NCI-H526 treated with DMSO at 0.1 percent for 48 hours (cell line): Measurements from ENCODE around the gene MYO7B.

Experiments used
- DNase-seq: peaks from one replicate; lab custom pipeline; 2025; lab: John Stamatoyannopoulos, UW

Gene MYO7B

GRCh38 chr2:127650041-127650784, 114.7 kb downstream of the MYO7B start:
- no peak for DNase-seq

GRCh38 chr2:127650785-127651380, 115.4 kb downstream of the MYO7B start:
- DNase-seq: no peak

DNA sequence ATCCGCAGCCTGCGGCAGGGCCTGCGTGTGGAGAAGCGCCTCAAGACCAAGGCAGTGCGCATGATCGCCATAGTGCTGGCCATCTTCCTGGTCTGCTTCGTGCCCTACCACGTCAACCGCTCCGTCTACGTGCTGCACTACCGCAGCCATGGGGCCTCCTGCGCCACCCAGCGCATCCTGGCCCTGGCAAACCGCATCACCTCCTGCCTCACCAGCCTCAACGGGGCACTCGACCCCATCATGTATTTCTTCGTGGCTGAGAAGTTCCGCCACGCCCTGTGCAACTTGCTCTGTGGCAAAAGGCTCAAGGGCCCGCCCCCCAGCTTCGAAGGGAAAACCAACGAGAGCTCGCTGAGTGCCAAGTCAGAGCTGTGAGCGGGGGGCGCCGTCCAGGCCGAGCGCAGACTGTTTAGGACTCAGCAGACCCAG, 115.9 kb downstream of the MYO7B start:
- no peak for DNase-seq

- DNase-seq: no peak
These were observed 116.6 kb downstream of the MYO7B start for GRCh38 chr2:127651971-127652550.

- no peak for DNase-seq
These were observed 117.4 kb downstream of the MYO7B start for GRCh38 chr2:127652786-127653357.

DNA sequence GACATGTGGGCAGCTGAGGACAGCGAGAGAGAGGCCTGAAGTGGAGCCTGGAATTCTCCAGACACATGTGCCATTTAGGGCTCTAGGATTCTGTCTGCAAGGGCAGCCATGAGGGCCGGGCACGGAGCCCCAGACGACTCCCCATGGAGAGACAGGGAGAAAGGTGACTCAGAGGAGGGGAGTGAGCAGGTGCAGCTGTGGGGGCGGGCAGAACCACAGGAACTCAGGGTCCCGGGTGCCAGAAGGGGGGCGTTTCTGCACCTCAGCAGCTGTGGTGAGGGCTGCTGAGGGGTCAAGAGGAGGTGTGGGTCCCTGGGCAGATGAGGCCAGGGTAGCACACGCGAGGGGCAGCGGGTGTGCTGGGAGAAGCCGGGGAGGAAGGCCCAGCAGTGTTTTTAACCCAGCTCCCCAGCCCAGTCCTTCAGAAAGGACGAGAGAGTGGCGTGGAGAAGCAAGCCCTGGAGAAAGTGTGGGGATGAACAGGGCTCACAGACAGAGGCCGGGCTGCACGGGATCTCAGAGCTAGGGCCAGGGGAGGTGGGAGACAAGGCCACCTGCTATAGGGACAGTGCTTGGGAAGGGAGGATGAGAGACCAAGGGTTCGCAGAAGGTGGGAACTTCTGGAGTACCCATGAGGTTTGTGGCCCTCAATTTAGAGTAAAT, 118.1 kb downstream of the MYO7B start:
- no peak for DNase-seq

DNA sequence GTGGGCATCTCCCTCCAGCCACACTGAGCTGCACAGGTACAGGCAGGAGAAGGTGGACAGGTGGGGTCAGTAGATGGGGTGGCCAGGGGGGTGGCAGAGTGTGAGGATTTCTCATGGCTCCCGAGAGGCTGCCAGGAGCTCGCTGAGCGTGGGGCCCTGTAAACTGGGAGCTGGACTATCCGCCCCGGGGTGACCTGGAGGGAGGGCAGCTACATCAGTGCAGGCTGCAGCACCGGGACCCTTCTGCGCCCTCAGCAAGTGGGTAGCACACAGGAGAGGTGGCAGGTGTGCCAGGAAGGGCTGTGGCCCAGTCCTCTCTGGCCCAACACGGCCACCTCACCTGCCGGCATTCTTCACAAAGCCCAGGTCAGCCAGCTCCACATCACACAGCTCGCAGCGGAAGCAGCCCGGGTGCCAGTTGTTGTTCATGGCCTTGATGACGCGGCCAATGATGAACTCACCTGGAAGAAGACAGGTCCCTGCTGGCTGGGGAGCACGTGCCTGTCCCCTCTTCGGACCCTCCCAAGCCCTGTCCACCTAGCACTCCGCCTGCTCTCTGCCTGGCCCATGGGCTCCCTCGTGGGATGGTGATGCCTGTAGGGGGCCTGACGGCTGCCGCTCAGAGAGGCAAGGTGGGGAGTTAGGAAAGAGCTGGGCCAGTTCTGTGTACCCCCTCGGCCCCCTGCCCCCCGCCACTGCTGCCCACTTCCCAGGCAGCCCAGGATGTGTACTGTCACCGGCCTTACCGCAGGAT, 118.8 kb downstream of the MYO7B start:
- DNase-seq: no peak

DNA sequence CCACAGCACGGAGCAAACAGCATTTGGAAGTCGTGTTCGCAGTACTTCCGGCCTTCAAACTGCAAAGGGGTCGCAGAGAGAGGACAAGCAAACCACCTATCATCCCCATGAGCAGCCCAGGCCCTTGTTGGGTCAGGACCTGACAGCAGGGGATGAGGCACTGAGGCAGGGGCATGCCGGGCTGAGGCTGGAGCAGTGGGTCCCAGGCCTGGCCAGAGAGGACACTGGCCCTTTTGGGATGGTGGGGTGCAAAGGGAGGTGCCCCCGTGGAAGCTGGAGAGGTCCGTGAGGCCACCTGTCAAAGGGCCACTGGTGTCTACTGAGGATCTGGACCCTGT, 119.3 kb downstream of the MYO7B start:
- DNase-seq: no peak

DNA sequence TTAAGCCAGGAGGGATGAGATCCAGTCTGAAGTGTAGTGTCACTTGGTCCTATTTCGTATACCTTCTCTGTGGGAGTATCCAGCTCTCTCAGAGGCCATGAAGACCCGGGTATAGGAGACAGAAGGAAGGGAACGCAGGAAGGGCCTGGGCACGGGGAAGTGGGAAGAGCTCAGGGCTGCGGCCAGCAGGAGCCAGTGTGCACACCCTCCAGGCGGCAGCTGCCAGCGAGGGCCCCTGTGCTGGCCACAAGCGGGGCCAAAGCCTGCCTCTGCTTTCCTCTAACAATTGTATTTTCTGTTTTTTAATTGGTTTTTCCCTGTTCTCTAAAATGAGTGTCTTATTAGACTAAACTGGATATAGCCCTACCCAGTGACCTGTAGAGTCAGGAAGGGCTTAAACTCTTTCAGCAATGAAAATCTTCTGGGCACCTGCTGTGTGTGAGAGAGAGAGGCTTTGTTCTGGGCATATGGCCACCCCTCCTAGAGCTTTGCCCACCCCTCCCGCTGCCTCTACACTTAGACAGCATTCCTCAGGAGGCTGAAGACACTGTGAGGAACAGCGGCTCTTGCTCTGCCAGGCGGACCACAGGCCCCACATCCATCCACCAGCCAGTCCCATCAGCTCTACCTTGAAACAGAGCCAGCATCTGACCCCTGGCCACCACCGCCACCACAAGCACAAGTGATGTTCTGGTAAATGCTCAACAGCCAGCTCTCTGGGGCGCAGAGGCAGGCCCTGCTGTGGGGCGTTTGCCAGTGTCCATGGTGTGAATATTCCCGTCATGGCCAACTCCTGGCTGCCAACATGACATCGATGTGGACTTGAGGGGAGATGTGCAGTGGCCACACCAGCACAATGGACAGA, 120.0 kb downstream of the MYO7B start:
- no peak for DNase-seq

DNA sequence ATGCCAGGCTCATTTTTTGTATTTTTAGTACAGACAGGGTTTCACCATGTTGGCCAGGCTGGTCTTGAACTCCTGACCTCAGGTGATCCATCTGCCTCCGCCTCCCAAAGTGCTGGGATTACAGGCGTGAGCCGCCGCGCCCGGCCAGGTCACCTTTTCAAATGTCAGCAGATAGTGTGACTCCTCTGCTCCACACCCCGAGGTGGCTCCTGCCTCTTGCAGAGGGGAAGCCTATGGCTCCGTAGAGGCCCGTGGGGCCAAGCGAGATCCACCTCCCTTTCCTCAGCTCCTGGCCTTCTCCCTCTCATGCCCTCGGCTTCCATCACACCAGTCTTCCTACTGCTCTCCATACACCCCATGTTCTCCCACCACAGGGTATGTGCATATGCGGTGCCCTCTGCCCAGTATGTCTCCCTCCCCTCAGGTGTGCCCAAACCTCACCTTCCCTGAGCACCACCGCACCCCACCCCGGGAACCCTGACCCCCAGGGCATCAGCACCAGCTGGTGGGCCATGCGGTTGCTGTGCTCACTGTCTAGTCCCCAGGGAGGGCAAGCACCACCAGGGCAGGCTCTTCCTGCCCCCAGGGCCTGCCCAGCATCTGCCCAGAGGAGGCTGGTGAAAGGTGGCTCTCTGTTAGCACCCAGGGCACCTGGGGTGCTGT, 121.2 kb downstream of the MYO7B start:
- DNase-seq: no peak

- DNase-seq: no peak
These were observed 121.7 kb downstream of the MYO7B start for GRCh38 chr2:127657232-127657595.

DNA sequence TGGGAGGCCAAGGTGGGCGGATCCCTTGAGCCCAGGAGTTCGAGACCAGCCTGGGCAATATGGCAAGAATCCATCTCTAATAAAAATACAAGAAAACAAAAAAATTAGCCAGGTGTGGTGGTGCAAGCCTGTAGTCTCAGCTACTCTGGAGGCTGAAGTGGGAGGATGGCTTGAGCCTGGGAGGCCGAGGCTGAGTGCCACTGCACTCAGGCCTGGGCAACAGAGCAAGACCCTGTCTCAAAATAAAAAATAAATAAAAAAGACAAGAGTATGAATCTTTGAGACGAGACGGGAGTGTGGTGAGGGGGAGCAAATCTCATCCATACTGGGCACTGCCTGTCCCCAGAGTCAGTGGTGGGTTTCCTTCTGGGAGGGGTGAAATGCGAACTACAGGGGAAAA, 122.7 kb downstream of the MYO7B start:
- DNase-seq: no peak

DNA sequence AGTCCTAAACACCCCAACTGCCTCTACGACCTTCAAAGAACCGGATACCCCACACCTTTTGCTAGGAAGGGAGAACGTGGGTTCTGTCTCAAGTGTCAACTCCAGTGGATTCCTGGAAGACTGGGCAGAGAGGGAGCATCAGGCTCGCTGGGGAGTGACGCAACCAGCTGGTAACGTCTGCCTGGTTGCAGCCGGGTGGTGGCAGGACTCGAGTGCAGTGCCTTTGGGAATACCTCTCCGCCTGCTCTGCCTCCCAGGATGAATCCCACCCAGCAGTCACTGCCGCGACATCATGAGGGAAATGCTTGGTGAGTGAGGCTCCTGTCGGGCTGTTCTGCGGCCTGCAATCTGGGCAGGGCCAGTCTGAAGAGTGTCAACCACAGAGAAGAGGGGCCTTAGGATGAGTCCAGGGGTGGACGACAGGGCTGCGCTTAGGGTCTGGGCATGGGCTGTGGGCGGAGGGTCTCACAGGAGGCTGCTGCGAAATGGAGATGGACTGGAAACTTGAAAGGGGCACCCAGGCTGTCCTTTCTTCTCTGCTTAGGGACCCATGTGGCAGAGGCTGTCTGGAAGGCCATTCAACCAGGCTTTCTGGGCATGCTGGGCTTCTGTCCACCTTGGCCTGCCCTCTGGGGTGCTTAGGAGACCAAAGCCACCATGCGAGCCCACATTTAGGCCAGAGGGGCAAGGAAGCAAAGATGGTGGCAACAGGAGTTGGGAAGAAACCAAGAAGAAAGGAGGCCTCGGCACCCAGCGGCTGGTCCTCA, 123.3 kb downstream of the MYO7B start:
- no peak for DNase-seq

- DNase-seq: no peak
These were observed 124.2 kb downstream of the MYO7B start for GRCh38 chr2:127659408-127660290.

- DNase-seq: no peak
These were observed 124.8 kb downstream of the MYO7B start for GRCh38 chr2:127660291-127660578.

DNA sequence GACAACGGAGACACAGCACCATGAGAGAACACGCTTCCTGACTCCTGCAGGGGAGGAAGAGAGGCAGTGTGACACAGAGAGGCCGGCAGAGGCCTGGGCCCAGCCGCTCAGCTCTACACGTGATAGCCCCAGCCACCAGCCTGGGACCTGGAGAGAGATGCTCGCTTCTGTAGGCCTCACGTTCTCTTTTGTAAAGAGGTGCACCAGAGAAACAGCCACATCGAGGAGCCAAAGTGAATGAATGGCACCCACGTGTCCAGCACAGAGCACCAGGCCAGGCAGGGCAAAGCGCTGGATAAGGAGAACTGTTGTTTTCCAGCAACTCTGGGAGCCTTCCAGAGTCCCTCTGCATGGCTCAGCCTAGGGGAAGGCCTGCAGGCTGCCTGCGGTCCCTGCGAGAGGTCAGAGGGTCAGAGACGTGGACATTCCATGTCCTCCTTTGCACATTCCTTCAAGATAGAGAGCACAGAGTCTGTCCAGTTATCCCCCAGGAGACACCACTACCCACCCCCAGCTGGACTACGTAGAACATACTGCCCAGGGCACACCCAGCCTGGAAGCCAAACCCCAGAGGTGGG, 125.7 kb downstream of the MYO7B start:
- no peak for DNase-seq

- DNase-seq: no peak
These were observed 126.5 kb downstream of the MYO7B start for GRCh38 chr2:127661949-127662510.

GRCh38 chr2:127662937-127663565, 127.6 kb downstream of the MYO7B start:
- no peak for DNase-seq
